ENCODE results near the gene AEN. TPM values are rescaled to one million over a fixed set of nuclear protein-coding genes. Genes with fewer than 3 reads are reported as not detected.

Gene AEN
- total RNA-seq, 2 donors from 2014 or later: 47.1 to 81.4 TPM

GRCh38 chr15:88645171-88646087 lies 24.3 kb downstream of the AEN start:
- ATAC-seq: no peak
- Mint-ChIP-seq H3K4me1 (ENCODE audit: low read depth in 2 of 2) (peaks cover 44 to 45% of the 10 kb centered on the region in 2 donors), H3K27ac (peak overlapping the region; percentile 1 to 16), H3K9me3 (no peaks in the 10 kb centered on the region), H3K36me3 (peaks cover 5% of the 10 kb centered on the region), H3K4me3 (no peak overlapping the region), H3K27me3 (no peaks in the 10 kb centered on the region)
- no peak for DNase-seq (ENCODE audit: low spot score)

- H3K4me3 Mint-ChIP-seq: no peak overlapping the region
- peak overlapping the region; percentile 1 to 16 for H3K27ac Mint-ChIP-seq
- no peak for ATAC-seq
- peaks cover 42% of the 10 kb centered on the region in 2 donors for H3K4me1 Mint-ChIP-seq (ENCODE audit: low read depth in 2 of 2)
- no peak for DNase-seq (ENCODE audit: low spot score)
- no peaks in the 10 kb centered on the region for H3K27me3 Mint-ChIP-seq
- H3K9me3 Mint-ChIP-seq: no peaks in the 10 kb centered on the region
- H3K36me3 Mint-ChIP-seq: peaks cover 5% of the 10 kb centered on the region
These were observed 24.9 kb downstream of the AEN start for GRCh38 chr15:88646088-88646405.

- H3K36me3 Mint-ChIP-seq: peaks cover 5% of the 10 kb centered on the region
- no peak overlapping the region for H3K4me3 Mint-ChIP-seq
- H3K27me3 Mint-ChIP-seq: no peaks in the 10 kb centered on the region
- H3K9me3 Mint-ChIP-seq: no peaks in the 10 kb centered on the region
- peak overlapping the region in 1 of 2 donors; percentile 70 for H3K27ac Mint-ChIP-seq
- DNase-seq (ENCODE audit: low spot score) (no peak), ATAC-seq (no peak)
- peaks cover 42% of the 10 kb centered on the region in 2 donors for H3K4me1 Mint-ChIP-seq (ENCODE audit: low read depth in 2 of 2)
These were observed 25.8 kb downstream of the AEN start for GRCh38 chr15:88646951-88647350.

- Mint-ChIP-seq H3K27ac (peak overlapping the region; percentile 70 to 88), H3K36me3 (peaks cover 5% of the 10 kb centered on the region), H3K27me3 (no peaks in the 10 kb centered on the region), H3K4me1 (ENCODE audit: low read depth in 2 of 2) (peaks cover 37% of the 10 kb centered on the region in 2 donors), H3K9me3 (no peaks in the 10 kb centered on the region), H3K4me3 (no peak overlapping the region)
- ATAC-seq: no peak
- DNase-seq (ENCODE audit: low spot score): no peak
These were observed 26.4 kb downstream of the AEN start for GRCh38 chr15:88647351-88648105.

GRCh38 chr15:88648357-88649214 lies 27.4 kb downstream of the AEN start:
- Mint-ChIP-seq H3K36me3 (peaks cover 5% of the 10 kb centered on the region), H3K9me3 (no peaks in the 10 kb centered on the region), H3K27ac (peak overlapping the region; percentile 70 to 88), H3K4me3 (peak overlapping the region; percentile 87), H3K27me3 (no peaks in the 10 kb centered on the region), H3K4me1 (ENCODE audit: low read depth in 2 of 2) (peaks cover 37 to 41% of the 10 kb centered on the region in 2 donors)
- DNase-seq (ENCODE audit: low spot score) (no peak), ATAC-seq (peak in 1 of 2 donors; percentile 11)

GRCh38 chr15:88649286-88649733 lies 28.2 kb downstream of the AEN start:
- Mint-ChIP-seq H3K27ac (peak overlapping the region; percentile 57 to 88), H3K27me3 (no peaks in the 10 kb centered on the region), H3K9me3 (no peaks in the 10 kb centered on the region), H3K4me3 (peak overlapping the region; percentile 87), H3K36me3 (peaks cover 5% of the 10 kb centered on the region), H3K4me1 (ENCODE audit: low read depth in 2 of 2) (peaks cover 37% of the 10 kb centered on the region in 2 donors)
- DNase-seq (ENCODE audit: low spot score) (no peak), ATAC-seq (peak; percentile 68 to 85)

GRCh38 chr15:88649753-88650551 lies 28.8 kb downstream of the AEN start:
- Mint-ChIP-seq H3K9me3 (no peaks in the 10 kb centered on the region), H3K27ac (peak overlapping the region; percentile 57 to 88), H3K4me3 (peak overlapping the region; percentile 87), H3K36me3 (peaks cover 5% of the 10 kb centered on the region), H3K27me3 (no peaks in the 10 kb centered on the region), H3K4me1 (ENCODE audit: low read depth in 2 of 2) (peaks cover 37% of the 10 kb centered on the region in 2 donors)
- DNase-seq (ENCODE audit: low spot score) (no peak), ATAC-seq (peak in 1 of 2 donors; percentile 5)

GRCh38 chr15:88650556-88650955 lies 29.4 kb downstream of the AEN start:
- no peaks in the 10 kb centered on the region for H3K27me3 Mint-ChIP-seq

GRCh38 chr15:88651136-88651732 lies 30.1 kb downstream of the AEN start:
- H3K27ac Mint-ChIP-seq: peak overlapping the region in 1 of 2 donors; percentile 48
- peaks cover 25 to 27% of the 10 kb centered on the region in 2 donors for H3K4me1 Mint-ChIP-seq (ENCODE audit: low read depth in 2 of 2)
- no peaks in the 10 kb centered on the region for H3K27me3 Mint-ChIP-seq
- no peaks in the 10 kb centered on the region for H3K9me3 Mint-ChIP-seq
- H3K36me3 Mint-ChIP-seq: no peaks in the 10 kb centered on the region
- ATAC-seq (no peak), DNase-seq (ENCODE audit: low spot score) (no peak)
- no peak overlapping the region for H3K4me3 Mint-ChIP-seq

More at GRCh38 chr15:88650556-88650955, 29.4 kb downstream of the AEN start:
- no peak for ATAC-seq
- Mint-ChIP-seq H3K27ac (peak overlapping the region in 1 of 2 donors; percentile 48), H3K36me3 (peaks cover 5% of the 10 kb centered on the region), H3K9me3 (no peaks in the 10 kb centered on the region), H3K4me1 (ENCODE audit: low read depth in 2 of 2) (peaks cover 32 to 34% of the 10 kb centered on the region in 2 donors), H3K4me3 (no peak overlapping the region)
- no peak for DNase-seq (ENCODE audit: low spot score)

- ATAC-seq: no peak
These were observed 30.8 kb downstream of the AEN start for GRCh38 chr15:88651971-88652370.

GRCh38 chr15:88652456-88653199 lies 31.5 kb downstream of the AEN start:
- no peak overlapping the region for H3K4me3 Mint-ChIP-seq
- no peak for ATAC-seq
- H3K36me3 Mint-ChIP-seq: no peaks in the 10 kb centered on the region
- no peaks in the 10 kb centered on the region for H3K9me3 Mint-ChIP-seq
- H3K27me3 Mint-ChIP-seq: no peaks in the 10 kb centered on the region
- H3K27ac Mint-ChIP-seq: peak overlapping the region in 1 of 2 donors; percentile 71
- no peak for DNase-seq (ENCODE audit: low spot score)
- H3K4me1 Mint-ChIP-seq (ENCODE audit: low read depth in 2 of 2): peaks cover 22 to 25% of the 10 kb centered on the region in 2 donors

More at GRCh38 chr15:88651971-88652370, 30.8 kb downstream of the AEN start:
- no peak overlapping the region for H3K4me3 Mint-ChIP-seq
- H3K4me1 Mint-ChIP-seq (ENCODE audit: low read depth in 2 of 2): peaks cover 25% of the 10 kb centered on the region in 2 donors
- H3K36me3 Mint-ChIP-seq: no peaks in the 10 kb centered on the region
- H3K9me3 Mint-ChIP-seq: no peaks in the 10 kb centered on the region
- H3K27ac Mint-ChIP-seq: peak overlapping the region in 1 of 2 donors; percentile 48
- no peaks in the 10 kb centered on the region for H3K27me3 Mint-ChIP-seq
- DNase-seq (ENCODE audit: low spot score): no peak

All from natural killer cell treated with Interleukin-12 subunit alpha and Interleukin-12 subunit beta and Interleukin-15 and Interleukin-18, amount 100 ng/mL, for 72 hours (primary cell).